K562 (cell line): Measurements from ENCODE around the gene FAM83B. TPM values are rescaled to one million over a fixed set of nuclear protein-coding genes. Genes with fewer than 3 reads are reported as not detected.

Experiments used
- ATAC-seq: fragments of 200-7000 bp; cut with Tn5 transposase; 3 replicates; pipeline ENCODE4 v1.9.1; 2020; ENCODE audit warnings: moderate library complexity
- BruUV-seq: library from RNA; stranded (reverse); fragments of 400-500 nt; replicated peaks from 2 replicates; lab custom pipeline; 2021; lab: Mats Ljungman, UMichigan
- CTCF ChIA-PET: fragments of 300-600 bp; formaldehyde crosslinking; extraction: SDS; loops from one replicate; lab custom pipeline; 2021; ENCODE audit warnings: low intra/inter-chr PET ratio; lab: Yijun Ruan, JAX
- POLR2A ChIA-PET: fragments of 300-600, 350-650 bp; sonication (Branson Sonifier 250); formaldehyde crosslinking; extraction: SDS; loops from one replicate; lab custom pipeline; 2021; ENCODE audit warnings: antibody characterized with exemption, inconsistent platforms; lab: Yijun Ruan, JAX
- DNase-seq, 4 experiments: peaks; one replicate each; pipeline versions ENCODE4 v3.0.0 to v3.0.0-alpha.2; 2011 to 2018; ENCODE audit warnings: low spot score in 3 of 4, mixed read lengths in 3 of 4; ENCODE audit errors: extremely low read depth in 1 of 4
- FAIRE-seq: peaks from 2 replicates; lab custom pipeline; 2011; peaks lifted over from hg19 to GRCh38; lab: Jason Lieb, UNC
- H2AFZ ChIP-seq: 2 replicates; pipeline ENCODE4 v1.6.0; 2011; ENCODE audit warnings: low read depth, low read length, control low read depth, inconsistent platforms
- H3K27ac ChIP-seq: fragments of 200-600 bp; 3 replicates; pipeline ENCODE4 v1.8.0; 2011; ENCODE audit warnings: low read depth, mild to moderate bottlenecking, control low read depth, inconsistent platforms, low read length, moderate library complexity, mixed read lengths; ENCODE audit errors: extremely low read depth
- H3K27me3 ChIP-seq, 2 experiments: fragments of 300-600 bp in 1 of 2; 2 replicates in 1 of 2; 3 replicates in 1 of 2; pipeline versions ENCODE4 v1.6.0 to v1.8.0; 2011; ENCODE audit warnings: inconsistent platforms in 2 of 2, low read length in 2 of 2, mild to moderate bottlenecking in 1 of 2, mixed read lengths in 1 of 2, moderate library complexity in 1 of 2; ENCODE audit not compliant: control insufficient read depth in 2 of 2, insufficient read depth in 2 of 2
- H3K36me3 ChIP-seq: fragments of 300-600 bp; 3 replicates; pipeline ENCODE4 v1.8.0; 2011; ENCODE audit warnings: mild to moderate bottlenecking, low read length, inconsistent platforms; ENCODE audit not compliant: control insufficient read depth, insufficient read depth
- H3K4me1 ChIP-seq, 2 experiments: fragments of 200-600 bp in 1 of 2; replicated peaks in 1 of 2; 2 replicates in 1 of 2; 3 replicates in 1 of 2; pipeline versions ENCODE4 v1.5.1 to v1.8.0; 2011; ENCODE audit warnings: inconsistent platforms in 2 of 2, low read length in 2 of 2, mild to moderate bottlenecking in 1 of 2, mixed read lengths in 1 of 2, moderate library complexity in 1 of 2; ENCODE audit not compliant: control insufficient read depth in 2 of 2, insufficient read depth in 2 of 2
- H3K4me2 ChIP-seq: 2 replicates; pipeline ENCODE4 v1.6.1; 2011; ENCODE audit warnings: low read length, control low read depth, inconsistent platforms, mixed read lengths; ENCODE audit not compliant: insufficient read depth
- H3K4me3 ChIP-seq: fragments of 200-600 bp; sonication (generic), shearing (Covaris generic); 2 replicates; pipeline ENCODE4 v1.5.1; 2016; ENCODE audit warnings: control low read depth, inconsistent platforms
- H3K79me2 ChIP-seq: fragments of 200-600 bp; 3 replicates; pipeline ENCODE4 v1.8.0; 2011; ENCODE audit warnings: low read length, inconsistent platforms; ENCODE audit not compliant: control insufficient read depth, insufficient read depth
- H3K9ac ChIP-seq, 2 experiments: 2 replicates each; pipeline versions ENCODE4 v1.6.0 to v1.6.1; 2011; ENCODE audit warnings: low read depth in 2 of 2, low read length in 2 of 2, control low read depth in 1 of 2, inconsistent platforms in 1 of 2, mild to moderate bottlenecking in 1 of 2, mixed read lengths in 1 of 2; ENCODE audit not compliant: insufficient read depth in 1 of 2
- H3K9me1 ChIP-seq: one replicate; pipeline ENCODE4 v1.6.0; 2011; ENCODE audit warnings: inconsistent platforms, mild to moderate bottlenecking, low read length, moderate library complexity; ENCODE audit not compliant: control insufficient read depth, insufficient read depth
- H3K9me3 ChIP-seq: replicated peaks from 2 replicates; pipeline ENCODE4 v1.5.1; 2011; ENCODE audit warnings: low read depth, low read length, inconsistent platforms; ENCODE audit not compliant: control insufficient read depth, insufficient read depth
- H4K20me1 ChIP-seq: replicated peaks from 2 replicates; pipeline ENCODE4 v1.6.1; 2011; ENCODE audit warnings: low read length, inconsistent platforms, mixed read lengths; ENCODE audit not compliant: control insufficient read depth, insufficient read depth
- JUN ChIP-seq, 2 experiments: sonication (generic) in 1 of 2; formaldehyde crosslinking in 1 of 2; IDR thresholded peaks; 2 replicates each; pipeline versions ENCODE4 v1.6.1 to v1.8.0; 2012 to 2022; ENCODE audit warnings: borderline replicate concordance in 2 of 2, mild to moderate bottlenecking in 2 of 2, improper control_type of control experiment in 1 of 2, low read depth in 1 of 2, low read length in 1 of 2, missing genetic modification reagents in 1 of 2
- MECOM ChIP-seq: fragments of 250-450 bp; sonication (Bioruptor Pico); IDR thresholded peaks from 2 replicates; pipeline ENCODE4 v1.8.0; 2022; ENCODE audit warnings: inconsistent platforms
- POLR2AphosphoS2 ChIP-seq: IDR thresholded peaks from 2 replicates; pipeline ENCODE4 v1.6.1; 2012; ENCODE audit warnings: low read length, improper control_type of control experiment
- PRMT5 ChIP-seq: sonication (generic); formaldehyde crosslinking; IDR thresholded peaks from 2 replicates; pipeline ENCODE4 v1.5.0; 2020; ENCODE audit warnings: missing genetic modification reagents
- PYGO2 ChIP-seq: fragments of 450-650 bp; IDR thresholded peaks from 2 replicates; pipeline ENCODE4 v1.6.1; 2016; ENCODE audit warnings: mild to moderate bottlenecking, missing genetic modification characterization, moderate library complexity, missing compliant biosample characterization
- RB1 ChIP-seq: fragments of 450-650 bp; IDR thresholded peaks from 2 replicates; pipeline ENCODE4 v1.6.1; 2017; ENCODE audit warnings: low read depth, mild to moderate bottlenecking
- ZBTB43 ChIP-seq: sonication (generic); formaldehyde crosslinking; IDR thresholded peaks from 2 replicates; pipeline ENCODE4 v1.8.0; 2023; ENCODE audit warnings: mild to moderate bottlenecking, missing genetic modification reagents
- ZBTB9 ChIP-seq: fragments of 450-650 bp; formaldehyde crosslinking; IDR thresholded peaks from 2 replicates; pipeline ENCODE4 v1.4.0; 2020; ENCODE audit warnings: mild to moderate bottlenecking, moderate library complexity
- ZNF436 ChIP-seq: fragments of 250-450, 450-650 bp; sonication (Bioruptor Pico); formaldehyde crosslinking; IDR thresholded peaks from 2 replicates; pipeline ENCODE4 v1.7.0; 2020; ENCODE audit warnings: mild to moderate bottlenecking
- ZNF609 ChIP-seq: sonication (generic); formaldehyde crosslinking; IDR thresholded peaks from 2 replicates; pipeline ENCODE4 v1.8.1; 2023; ENCODE audit warnings: missing genetic modification reagents, mild to moderate bottlenecking, borderline replicate concordance
- ZSCAN29 ChIP-seq: fragments of 450-650 bp; IDR thresholded peaks from 2 replicates; pipeline ENCODE4 v1.6.1; 2017
- WGBS: fragments of 100-300 bp; shearing (Covaris generic); methylation state at CpG from one replicate; pipeline ENCODE4 v1.1.6; 2016; ENCODE audit warnings: low coverage, mixed read lengths; ENCODE audit not compliant: insufficient coverage; ENCODE audit errors: missing lambda C conversion rate; 5-methylcytosine and 5-hydroxymethylcytosine counted together
- in situ Hi-C: fragments of 300-500 bp; cut with MboI; formaldehyde crosslinking; loops from 4 replicates; pipeline ENCODE4 v1.15.0; 2018; ENCODE audit warnings: inconsistent platforms, mixed read lengths
- intact Hi-C: fragments of 100-400 bp; cut with micrococcal nuclease; formaldehyde crosslinking; loops from 2 replicates; pipeline ENCODE4 v1.14.2; 2022
- polyA plus RNA-seq, 8 experiments: library from polyadenylated mRNA; depleted of rRNA in 4 of 8; stranded (reverse) in 5 of 8; unstranded in 3 of 8; fragments of >200 nt; fragmentation: Nextera tagmentation in 2 of 8; fragmentation: Illumina TruSeq in 1 of 8; extraction: Ambion mirVana in 2 of 8; extraction: Trizol in 1 of 8; gene quantifications; 2 replicates each; pipeline versions ENCODE4 v1.2.1 to v1.2.3, GENCODE V29; 2011 to 2014; ENCODE audit warnings: inconsistent platforms in 1 of 8, missing spikeins in 1 of 8
- total RNA-seq, 7 experiments: library from RNA; depleted of rRNA in 6 of 7; stranded (reverse); fragments of >200 nt in 6 of 7; fragmentation: Illumina TruSeq in 2 of 7; extraction: Trizol in 2 of 7; gene quantifications; 2 replicates each; pipeline versions ENCODE4 v1.2.1 to v1.2.3, GENCODE V29; 2011 to 2021; ENCODE audit warnings: low replicate concordance in 1 of 7

Gene FAM83B
- total and polyA plus RNA-seq, 9 of the 15 experiments (the other 6 are each of a cell fraction or from before 2014, with no cell fraction given) = not detected

GRCh38 chr6:54846857-54847674, 495 bp downstream of the FAM83B start (continued):
- TF ChIP-seq ZBTB43 (no peak), ZNF436 (CRISPR knock-in tag) (no peak)

- in situ Hi-C loops = no loop called here
- WGBS = 0% methylated on average over 7 of the region's 9 CpGs
- POLR2A ChIA-PET = no interaction called here
- H3K9me3 ChIP-seq = no peaks in the 10 kb centered on the region
- DNase-seq (no peak), ATAC-seq (no peak), FAIRE-seq (no peak)
- no peak overlapping the region for H3K4me2 ChIP-seq
- no peaks in the 10 kb centered on the region for H3K36me3 ChIP-seq
- H3K9ac ChIP-seq = no peak overlapping the region
- H2AFZ ChIP-seq = no peak overlapping the region
- H3K4me3 ChIP-seq = no peak overlapping the region
- H3K4me1 ChIP-seq = no peaks in the 10 kb centered on the region
- no peak overlapping the region for H3K27ac ChIP-seq
- H3K79me2 ChIP-seq = no peaks in the 10 kb centered on the region
- H3K27me3 ChIP-seq = no peaks in the 10 kb centered on the region
- BruUV-seq = no TSS peak
- no peaks in the 10 kb centered on the region for H4K20me1 ChIP-seq
- CTCF ChIA-PET = no interaction called here
- intact Hi-C loops = no loop called here
- no peaks in the 10 kb centered on the region for H3K9me1 ChIP-seq
- TF ChIP-seq PYGO2 (tag) (no peak), PRMT5 (no peak), POLR2AphosphoS2 (no peak), MECOM (CRISPR knock-in tag) (no peak), ZBTB9 (CRISPR knock-in tag) (no peak), RB1 (no peak), ZNF609 (no peak), ZSCAN29 (no peak), JUN (IDR thresholded peaks at IDR 0.05; ENCODE audit: borderline replicate concordance, low read depth, low read length) (no peak), JUN (CRISPR knock-in tag; IDR thresholded peaks at IDR 0.05; ENCODE audit: borderline replicate concordance) (no peak)
These were observed 1.4 kb downstream of the FAM83B start for GRCh38 chr6:54847799-54848597.
